HG03442 (cell line): ENCODE data around the gene IDH1.
"Not testable (repeated sequence)": the region's sequence is repeated elsewhere in the genome, so short reads cannot be mapped to it uniquely, and the experiment has no call there.

Experiments
- ATAC-seq: cut with Tn5 transposase; IDR thresholded peaks from one replicate; pipeline ENCODE4 v1.9.1; 2021; ENCODE audit warnings: mild to moderate bottlenecking, moderate library complexity; ENCODE audit not compliant: unreplicated experiment

The IDH1 gene

DNA sequence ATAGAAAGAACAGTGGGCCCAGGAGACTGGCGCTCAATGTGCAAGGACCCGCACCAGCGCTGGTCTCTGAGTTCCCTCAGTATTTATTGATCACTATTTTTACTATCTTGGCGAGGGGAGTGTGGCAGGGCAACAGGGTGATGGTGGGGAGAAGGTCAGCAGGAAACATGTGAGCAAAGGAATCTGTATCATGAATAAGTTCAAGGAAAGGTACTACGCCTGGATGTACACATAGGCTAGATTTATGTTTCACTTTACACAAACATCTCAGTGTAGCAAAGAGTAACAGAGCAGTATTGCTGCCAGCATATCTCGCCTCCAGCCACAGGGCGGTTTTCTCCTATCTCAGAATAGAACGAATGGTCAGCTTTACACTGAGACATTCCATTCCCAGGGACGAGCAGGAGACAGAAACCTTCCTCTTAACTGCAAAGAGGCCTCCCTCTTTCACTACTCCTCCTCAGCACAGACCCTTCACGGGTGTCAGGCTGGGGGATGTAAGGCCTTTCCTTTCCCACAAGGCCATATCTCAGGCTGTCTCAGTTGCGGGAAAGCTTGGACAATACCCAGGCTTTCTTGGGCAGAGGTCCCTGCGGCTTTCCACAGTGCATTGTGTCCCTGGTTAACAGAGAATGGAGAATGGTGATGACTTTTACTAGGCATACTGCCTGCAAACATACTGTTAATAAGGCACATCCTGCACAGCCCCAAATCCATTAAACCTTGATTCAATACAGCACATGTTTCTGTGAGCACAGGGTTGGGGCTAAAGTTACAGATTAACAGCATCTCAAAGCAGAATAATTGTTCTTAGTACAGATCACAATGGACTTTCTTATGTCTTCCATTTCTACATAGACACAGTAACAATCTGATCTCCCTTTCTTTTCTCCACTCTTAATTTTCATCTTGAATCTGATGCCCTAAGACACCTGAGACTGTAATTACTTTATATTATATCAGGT, 2.3 kb upstream of the IDH1 start:
- not testable (repeated sequence) for ATAC-seq

DNA sequence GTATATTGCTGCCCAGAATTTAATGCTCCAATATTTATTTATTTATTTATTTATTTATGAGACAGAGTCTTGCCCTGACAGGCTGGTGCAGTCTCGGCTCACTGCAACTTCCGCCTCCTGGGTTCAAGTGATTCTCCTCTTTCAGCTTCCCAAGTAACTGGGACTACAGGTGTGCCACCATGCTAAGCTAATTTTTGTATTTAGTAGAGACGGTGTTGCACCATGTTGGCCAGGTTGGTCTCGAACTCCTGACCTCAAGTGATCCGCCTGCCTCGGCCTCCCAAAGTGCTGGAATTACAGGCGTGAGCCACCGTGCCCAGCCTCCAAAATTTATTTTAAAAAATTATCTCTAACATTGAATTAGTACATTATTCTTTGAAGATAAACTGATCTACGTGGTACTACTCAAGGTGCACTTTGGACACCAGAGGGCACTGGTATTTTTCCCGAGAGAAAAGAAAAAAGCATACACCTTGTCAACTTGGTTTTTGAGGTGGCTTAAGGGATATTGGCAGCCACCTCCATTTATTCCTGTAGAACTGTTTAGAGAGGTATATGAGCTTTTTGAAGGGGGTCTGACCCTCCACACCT, 1.4 kb upstream of the IDH1 start:
- no peak for ATAC-seq

DNA sequence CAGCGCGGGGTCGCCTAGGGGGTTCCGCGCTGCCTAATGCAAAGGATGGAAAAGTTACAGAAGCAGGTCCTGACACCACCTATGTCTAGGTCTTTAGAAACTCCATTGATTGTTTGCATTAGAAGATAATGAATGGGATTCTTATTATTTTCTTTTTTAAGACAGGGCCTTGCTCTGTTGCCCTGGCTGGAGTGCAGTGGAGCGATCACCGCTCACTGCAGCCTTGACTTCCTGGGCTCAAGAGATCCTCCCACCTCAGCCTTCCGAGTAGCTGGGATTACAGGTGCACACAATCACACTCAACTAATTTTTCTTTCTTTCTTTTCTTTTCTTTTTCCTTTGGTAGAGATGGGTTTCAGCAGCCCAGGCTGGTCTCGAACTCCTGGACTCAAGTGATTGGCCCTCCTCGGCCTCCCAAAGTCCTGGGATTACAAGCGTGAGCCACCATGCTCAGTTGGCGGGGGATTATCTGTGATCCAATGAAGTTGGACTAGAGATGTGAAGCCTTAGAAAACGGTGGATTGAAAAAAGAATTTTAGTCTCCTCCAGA, 761 bp upstream of the IDH1 start:
- peak; percentile 9 for ATAC-seq

DNA sequence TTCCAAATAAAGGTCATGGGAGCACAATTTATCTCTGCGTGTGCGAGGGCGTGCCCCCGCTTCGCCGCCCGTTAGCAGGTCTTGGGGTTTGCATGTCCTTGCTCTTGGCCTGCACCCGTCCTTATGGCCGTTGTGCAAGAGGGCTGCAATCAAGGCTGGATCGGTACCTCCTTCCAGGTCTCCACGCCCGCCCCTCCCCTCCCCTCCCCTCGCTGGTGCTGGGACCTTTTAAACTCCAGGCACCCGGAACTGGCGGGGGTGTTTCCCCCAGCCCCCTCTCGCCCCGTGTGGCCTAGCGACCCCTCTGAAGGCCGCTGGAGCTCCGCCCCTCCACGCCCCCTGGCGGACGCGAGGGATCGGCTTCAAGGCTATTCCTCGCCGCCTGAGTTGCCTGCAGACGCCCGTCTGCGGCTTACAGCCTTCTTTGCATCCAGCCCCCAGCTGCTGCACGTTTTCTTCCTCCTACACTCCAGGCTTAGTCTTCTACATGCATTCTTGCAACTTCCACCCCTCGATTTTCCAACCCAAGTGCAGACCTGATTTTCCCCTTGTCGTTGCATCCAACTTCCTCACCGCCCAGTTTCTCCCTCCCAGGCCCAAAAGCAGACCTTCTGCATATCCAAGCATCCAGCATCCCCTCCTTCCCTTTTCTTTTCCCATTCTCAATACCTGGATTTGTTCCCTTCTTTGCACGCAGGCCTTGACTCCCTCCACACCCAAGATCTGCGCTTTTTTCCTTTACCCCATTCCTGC, 577 bp downstream of the IDH1 start:
- ATAC-seq: peak; percentile 64

DNA sequence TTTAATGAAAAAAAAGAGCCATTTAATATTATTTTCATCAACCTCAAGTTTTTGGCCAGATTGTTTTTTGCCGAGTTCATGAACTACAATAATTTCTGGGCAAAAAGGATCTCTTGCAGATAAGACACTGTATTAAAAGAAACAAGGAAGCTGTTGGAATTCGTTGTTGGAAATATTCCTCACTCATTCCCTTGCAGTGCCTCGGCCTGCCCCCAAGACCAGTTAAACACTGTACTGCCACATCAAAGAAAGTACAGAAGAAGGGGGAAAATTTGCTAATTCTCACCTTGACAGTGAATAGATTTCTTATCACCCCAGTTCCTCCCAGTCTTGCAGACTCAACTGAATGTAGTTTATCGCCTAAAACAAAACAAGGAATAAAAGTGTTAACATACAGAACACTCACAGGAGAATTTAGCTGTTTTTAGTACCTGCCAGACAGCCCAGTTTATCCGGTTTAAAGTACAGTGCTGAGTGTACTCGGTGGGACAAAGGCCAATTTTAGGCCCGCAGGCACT, 1.2 kb downstream of the IDH1 start:
- ATAC-seq: no peak

DNA sequence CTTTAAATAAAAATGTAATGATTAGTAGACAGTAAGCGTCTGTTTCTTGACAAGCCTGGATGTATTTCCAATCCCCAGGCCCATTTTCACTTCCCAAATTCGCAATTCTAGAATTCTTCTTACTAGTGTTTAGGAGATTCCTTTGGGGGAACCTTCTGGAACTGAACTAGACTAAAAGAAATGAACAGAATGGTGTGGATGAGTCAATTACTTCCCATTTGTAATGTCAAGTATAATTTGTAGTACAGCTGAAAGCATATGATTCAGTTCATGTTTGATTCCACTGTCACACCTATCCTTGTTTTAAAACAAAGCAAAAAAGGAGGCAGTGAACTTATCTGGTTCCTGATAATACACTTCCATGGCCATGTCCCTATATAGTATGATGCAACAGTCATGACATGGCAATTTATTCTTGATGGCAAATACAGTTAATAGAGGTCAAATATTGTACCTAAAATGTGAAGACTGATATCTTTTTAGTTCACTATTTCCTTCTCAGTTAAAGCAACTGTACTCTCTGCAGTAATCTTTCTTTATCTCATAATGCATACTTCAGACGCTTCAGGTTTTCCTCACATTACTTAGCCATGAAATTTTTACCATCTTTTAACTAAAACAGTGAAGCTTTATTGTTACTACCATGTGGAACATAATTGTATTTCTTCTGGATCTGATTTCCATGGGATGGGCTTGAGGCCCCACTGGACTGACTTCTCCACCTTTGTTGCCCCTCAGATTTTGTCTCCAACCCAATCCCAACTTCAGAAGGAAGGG, 2.0 kb downstream of the IDH1 start:
- no peak for ATAC-seq

DNA sequence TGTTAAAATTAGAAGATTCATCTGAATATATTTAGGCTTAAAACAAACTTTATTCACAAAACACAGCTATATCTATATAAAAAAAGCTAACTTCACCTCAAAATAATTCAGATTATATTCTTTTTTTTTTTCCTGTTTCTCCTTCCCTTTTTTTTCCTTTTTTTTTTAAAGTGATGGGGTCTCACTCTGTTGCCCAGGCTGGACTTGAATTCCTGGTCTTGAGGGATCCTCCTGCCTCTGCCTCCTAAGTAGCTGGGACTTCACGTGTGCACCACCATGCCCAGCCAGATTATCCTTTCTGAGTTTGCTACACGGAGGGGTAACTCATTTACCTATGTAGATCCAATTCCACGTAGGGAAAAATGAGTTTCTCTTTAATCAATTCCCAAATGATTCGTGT, 3.8 kb downstream of the IDH1 start:
- ATAC-seq: no peak

DNA sequence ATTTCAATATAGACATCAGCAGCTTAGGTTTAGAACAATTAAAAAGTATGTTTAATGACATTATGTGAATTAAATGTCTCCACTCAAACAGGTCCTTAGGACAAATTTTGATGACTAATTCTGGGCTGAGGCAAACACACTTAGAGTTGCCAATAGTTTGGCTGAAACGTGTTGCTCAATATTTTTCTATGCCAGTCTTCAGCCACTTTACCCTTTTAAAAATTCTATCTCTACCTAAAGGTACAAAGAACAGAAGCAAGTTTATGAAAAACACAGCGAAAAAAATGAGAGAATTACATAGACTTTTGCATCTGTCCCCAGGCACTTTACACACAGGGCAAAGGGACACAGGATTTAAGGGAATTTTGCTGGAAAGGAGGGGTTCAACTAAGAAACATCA, 4.5 kb downstream of the IDH1 start:
- no peak for ATAC-seq

DNA sequence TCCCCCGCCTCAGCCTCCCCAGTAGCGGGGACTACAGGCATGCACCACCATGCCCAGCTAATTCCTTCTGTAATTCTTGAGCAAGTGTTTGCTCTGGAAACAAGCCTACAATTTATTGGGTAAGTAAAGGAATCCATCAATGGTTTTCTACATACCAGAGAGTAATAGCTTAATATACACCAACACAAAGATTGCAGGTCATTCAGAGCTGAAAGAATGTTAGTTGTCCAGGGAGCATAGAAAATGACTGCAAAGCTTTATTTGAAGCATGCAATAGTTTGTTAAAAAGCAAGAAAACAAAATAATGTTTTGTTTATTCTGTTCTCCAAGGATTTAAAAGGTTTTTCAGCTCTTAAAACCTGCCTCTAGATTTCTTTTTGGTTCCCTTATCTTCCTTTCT, 5.6 kb downstream of the IDH1 start:
- no peak for ATAC-seq

DNA sequence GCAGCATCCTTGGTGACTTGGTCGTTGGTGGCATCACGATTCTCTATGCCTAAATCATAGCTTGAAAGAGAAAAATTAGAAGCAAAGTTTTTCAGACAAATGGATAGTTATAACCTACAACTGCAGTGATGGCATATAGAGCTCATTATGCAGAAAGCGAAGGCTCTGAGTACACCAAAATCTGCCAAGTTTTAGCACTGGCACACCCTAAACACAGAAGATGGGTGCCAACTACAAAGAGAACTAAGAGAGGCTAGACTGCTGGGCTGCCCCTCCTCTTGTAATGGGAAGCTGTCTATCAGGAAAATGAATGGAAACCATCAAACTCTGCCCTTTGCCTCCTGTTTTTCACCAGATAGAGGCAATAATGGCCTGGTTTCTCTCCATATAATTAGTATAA, 6.3 kb downstream of the IDH1 start:
- no peak for ATAC-seq

DNA sequence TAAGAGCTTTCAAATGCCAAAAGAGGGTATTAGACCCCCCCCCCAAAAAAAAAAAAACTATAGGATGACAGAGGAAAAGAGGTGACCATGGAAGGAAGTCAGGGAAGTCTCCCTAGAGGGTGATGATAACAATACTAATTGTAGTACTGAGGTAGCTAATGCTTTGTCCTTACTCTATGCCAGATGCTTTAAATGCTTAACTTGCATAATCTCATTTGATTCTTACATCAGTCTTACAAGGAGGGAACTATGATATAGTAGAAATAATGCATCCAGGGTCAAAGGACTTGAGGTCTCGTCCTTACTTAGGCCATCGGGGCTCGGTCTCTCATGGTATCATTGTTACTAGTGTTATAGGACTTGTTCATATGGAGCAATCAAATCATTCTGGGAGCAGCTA, 9.1 kb downstream of the IDH1 start:
- no peak for ATAC-seq

DNA sequence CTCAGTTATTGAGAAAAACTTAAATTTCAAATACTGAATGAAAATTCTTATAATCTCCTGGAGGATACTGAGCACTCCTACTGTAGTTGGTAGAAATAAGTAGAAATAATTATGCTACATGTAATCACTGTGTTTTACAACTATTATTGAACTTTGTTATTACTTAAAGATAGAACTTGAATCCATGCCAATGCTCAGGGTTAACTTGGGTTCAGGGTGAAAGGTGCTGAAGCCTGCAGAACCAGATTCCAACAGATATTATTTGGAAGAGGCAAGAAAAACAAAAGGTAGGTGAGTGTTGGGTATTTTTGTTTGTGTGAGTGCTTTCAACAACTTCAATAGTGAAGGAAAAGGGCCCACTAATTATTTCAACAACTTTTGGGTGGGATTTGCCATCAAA, 10.4 kb downstream of the IDH1 start:
- ATAC-seq: no peak

DNA sequence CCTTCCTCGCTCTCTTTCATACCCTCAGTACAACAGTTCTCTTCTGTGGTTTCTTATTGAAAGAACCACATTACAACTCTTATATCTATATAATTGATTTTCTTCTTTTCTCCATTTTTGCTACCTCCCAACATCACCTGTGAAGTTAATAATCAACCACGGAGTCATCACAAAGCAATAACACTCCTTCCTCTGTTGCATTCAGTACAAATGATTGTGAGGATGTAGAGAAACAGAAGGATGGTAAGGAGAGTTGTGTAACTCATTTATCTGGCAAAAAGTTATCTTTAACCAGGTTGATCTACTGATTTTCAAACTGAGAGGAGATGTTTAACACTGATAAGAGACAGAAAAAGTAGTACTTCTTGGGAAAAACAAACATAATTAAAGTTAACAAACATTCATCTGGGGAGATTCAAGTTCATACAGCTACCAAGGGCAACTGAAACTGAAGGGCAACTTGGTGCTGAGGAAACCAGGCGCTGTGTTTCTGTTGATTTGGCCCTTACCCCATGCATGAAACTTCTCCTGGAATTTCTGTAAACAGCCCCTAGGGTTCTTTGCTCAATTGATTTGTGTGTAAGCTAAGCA, 14.2 kb downstream of the IDH1 start:
- ATAC-seq: no peak

DNA sequence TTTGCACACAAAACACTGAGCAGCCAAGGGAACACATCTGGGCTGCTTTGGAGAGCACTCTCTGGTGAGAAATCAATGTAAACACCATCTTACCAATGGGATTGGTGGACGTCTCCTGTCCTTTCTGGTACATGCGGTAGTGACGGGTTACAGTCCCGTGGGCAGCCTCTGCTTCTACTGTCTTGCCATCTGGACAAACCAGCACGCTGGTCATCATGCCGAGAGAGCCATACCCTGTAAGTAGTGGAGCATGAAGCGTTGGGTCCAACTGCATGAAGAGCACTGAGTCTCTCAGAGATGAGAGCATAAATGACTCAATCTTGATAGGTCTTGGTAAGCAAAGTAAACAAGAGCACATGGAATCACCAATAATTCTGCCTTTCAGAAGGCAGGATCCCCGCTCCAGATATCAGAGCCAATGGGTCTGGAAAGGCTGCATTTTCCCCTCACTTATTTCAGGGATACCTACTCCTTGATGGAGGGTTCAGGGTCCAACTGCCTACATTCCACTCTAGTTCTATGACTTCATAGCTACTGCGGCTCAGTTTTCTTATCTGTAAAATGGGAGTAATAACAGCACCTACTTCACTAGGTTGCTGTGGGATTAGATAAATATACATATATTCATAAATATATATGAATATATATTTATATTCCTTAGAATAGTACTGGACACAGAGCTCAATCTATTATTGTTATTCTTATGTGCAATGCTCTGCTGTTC, 14.9 kb downstream of the IDH1 start:
- no peak for ATAC-seq

DNA sequence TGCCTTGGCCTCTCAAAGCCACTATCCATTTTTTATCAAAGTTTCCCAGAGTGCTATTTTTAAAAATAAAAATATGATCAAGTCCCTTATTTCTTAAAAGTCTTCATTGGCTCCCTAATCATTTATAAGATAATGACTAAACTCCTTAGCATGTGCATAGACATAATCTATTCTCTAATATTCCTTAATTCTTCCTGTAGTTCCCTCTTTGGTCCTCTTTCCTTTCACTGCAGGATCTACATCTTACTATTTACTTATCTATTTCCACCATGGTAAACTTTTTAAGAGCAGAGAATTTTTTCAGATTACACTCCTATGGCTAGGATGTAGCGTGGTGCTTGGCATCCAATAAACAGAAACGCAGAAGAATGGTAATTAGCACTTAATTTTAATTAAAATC, 19.0 kb downstream of the IDH1 start:
- no peak for ATAC-seq

DNA sequence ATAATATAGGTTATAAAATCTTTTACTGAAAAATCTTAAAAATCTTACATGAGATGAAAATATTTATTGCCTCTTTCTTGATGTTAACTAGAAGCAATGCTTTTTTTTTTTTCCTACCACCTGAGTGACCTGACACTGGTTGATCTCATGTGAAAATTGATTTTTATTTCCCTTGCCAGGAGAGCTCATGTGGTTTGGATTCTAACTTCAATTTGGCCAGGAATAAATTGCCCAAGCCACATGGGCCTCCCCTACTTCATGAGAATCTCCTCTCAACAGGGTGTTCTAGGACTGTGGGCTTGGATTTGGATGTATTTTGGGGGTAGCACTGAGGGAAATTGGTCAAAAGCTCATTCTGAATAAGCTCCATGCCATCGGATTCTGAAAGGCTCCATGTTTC, 20.1 kb downstream of the IDH1 start:
- ATAC-seq: no peak

DNA sequence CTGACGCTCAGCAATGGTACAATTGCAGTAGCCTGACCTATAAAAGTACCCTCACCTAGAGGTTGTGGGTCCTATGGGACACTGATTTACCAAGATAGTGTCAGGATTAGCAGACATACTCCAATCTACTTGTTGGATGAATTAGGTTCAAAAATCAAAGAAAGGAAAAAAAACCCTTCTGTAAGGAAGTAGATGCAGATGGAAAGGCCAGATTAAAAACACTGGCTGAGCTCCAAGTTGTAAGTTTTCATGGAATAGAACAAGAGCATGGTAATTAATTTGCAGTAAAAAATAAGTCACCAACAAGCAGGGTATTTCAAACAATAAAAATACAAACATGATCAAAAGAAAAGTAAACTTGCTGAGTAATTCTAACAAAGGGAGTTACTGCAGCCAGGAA, 26.4 kb downstream of the IDH1 start:
- ATAC-seq: no peak

DNA sequence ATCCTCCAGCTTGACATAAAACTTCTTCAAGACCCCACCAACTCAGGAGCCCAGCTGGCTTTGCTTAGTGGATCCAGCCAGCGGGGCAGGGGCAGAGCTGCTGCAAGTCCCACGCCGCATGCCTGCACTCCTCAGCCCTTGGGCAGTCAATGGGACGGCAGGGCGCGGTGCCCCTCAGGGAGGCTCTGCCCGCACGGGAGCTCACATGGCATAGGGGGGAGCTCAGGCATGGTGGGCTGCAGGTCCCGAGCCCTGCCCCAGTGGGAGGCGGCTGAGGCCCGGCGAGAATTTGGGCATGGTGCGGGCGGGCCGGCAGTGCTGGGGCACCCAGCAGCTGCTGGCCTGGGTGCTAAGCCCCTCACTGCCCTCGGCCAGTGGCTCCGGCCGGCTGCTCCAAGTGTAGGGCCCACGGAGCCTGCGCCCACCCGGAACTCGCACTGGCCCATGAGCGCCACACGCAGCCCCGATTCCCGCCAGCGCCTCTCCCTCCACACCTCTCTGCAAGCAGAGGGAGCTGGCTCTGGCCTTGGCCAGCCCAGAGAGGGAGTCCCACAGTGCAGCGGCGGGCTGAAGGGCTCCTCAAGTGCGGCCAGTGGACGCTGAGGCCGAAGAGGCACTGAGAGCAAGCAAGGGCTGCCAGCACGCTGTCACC, 27.2 kb downstream of the IDH1 start:
- ATAC-seq: no peak

DNA sequence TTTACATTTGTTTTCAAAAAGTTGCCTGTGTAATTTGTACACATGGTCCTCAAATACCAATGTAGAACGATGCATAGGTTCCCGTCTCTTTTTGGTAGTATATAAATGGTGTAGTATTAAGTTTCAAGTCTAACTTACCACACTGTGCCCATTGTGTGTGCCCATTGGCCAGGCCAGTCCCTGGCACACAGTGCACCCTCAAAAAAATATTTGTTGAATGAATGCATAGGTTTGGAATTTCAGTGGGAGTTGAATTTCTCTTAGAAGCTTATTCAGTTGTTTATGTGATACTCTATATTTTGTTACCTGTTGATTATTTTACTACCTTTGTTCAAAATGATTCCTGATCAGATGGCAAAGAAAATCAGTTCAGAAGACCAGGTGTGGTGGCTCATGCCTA, 30.1 kb downstream of the IDH1 start:
- ATAC-seq: no peak
